ENCODE results near the gene TXN.
"Not testable (repeated sequence)": the region's sequence is repeated elsewhere in the genome, so short reads cannot be mapped to it uniquely, and the experiment has no call there.

The TXN gene

DNA sequence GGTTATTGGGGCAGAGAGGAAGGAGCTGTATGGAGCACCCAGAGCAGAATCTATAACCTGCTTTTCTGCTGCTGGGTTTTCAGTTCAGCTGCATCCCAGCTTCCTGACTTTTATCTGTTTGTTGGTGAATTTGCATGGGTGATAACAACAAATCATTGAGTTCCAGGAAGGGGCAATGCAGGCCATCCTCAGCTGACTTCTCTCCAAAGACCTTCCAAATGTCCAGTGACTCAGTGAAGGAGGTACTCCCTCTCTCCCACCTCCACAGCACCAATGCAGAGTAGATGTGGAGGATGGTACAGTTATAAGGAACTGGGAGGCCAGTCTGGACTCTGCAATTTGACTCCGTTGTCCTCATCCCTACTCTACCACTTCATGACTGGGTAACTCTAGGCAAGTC is 1.6 kb upstream of the TXN start:
- in situ Hi-C loops (cut with MboI; ENCODE audit: low sequenced_read_pairs): no loop called here

DNA sequence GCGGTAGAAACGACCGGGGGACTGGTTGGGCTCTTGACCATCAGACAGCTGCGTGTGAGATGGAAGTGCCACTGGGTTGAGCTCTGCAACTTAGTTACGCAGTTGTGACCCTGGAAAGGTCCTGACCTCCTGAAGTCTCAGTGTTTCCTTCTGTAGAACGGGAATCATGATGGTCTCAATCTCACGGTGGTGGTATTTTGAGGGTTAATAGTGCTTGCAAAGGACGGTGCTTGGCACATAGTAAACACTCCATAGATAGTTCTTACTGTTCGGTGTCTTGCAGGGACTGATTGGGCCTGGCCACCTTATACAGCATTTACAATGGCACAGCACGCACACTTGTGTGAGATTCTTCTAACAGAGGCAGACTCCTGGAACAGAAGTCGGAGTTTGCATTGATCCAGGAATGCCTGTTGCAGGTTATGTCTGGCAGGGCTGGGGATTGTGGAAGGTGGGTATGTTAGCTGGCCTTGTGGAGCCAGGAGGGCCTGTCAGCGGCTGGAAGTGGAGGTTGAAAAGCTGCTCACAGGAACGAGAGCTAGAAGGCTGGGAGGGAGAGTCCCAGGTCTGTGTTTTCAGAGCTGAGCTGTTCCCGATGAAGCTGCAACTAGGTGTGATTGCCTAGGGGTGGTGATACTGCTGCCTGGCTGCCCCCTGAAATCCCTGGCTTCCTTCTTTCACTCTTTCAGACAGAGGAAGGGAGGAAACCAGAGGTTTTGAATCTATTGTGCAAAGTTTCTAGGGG is 962 bp upstream of the TXN start:
- in situ Hi-C loops (cut with MboI; ENCODE audit: low sequenced_read_pairs): no loop called here

DNA sequence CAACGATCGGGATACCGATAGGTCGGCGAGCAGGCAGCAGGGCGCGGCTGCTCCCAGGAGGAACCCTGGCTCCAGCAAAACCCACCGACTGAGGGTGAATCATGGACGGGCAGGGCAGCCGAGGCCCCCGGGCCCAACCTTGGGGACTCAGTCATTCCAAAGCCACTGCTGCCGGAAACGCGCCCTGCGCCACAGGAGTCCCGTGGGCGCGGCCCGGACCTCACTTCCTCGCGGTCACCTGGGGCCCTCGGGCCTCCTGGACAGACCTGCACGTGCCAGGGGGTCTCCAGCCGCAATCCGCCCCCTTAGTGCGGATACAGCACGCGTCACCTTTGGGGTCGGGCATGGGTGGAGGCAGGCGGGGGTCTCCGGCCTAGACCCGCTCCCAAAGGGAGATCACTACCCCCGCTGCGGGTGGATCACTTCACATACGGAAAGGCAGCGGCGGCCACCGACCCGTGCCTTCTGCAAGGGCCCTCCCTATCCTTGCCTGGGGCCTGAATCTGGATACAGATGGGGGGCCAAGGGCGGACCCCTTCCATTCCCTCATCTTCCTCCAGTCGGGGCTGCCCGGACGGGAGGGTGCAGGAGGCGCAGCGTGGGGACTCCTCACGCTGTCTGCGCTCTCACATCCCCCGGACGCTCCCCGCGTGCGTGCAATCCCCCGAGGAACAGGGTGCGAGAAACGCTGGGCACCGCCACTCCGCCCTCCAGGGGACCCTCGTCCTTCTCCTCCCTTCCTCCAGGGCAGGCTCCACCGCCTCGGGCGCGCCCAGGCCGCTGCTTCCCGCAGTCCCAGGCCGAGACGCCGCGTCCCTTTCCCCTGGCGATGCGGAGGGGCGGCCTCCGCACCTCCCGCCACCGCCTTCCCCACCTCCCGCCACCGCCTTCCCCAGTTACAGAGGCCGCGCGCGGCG is 586 bp downstream of the TXN start:
- in situ Hi-C loops (cut with MboI; ENCODE audit: low sequenced_read_pairs): no loop called here

DNA sequence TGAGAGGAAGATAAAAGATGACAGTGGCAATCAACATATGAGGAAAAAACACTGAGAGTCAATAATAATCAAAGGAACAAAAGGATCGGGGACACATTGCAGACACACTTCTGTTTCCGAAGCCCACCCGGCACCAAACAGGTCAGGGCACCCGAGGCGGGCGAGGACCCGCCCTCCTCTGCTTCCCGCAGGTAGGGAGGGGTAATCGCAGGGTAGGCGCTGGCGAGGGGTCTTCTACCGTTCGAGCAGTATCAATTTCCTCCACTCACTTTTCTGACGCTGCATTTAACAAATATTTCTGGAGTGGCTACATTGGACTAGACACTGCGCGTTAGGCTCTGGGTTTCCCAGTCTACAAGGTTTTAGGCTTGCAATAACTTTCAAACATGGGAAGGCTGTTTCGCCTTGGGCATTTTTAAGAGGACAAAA is 1.3 kb downstream of the TXN start:
- in situ Hi-C loops (cut with MboI; ENCODE audit: low sequenced_read_pairs): no loop called here

DNA sequence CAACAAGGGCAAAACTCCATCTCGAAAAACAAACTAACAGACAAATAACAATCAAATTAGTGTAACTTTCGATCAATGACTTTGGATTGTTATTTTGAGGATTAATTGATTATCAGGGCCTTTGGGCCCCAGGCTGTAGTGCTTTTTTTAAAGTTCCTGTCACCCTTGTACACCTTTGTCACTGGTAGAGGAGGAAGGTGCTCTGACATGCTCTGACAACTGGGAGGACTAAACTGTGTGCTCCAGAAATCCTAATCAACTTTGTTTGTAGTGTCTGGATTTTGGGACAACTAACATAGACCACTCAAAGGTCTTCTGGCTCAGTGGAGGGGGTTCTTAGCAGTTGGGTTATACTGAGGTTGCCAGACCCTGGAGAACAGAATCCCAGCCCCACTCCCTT is 1.8 kb downstream of the TXN start:
- in situ Hi-C loops (cut with MboI; ENCODE audit: low sequenced_read_pairs): no loop called here

DNA sequence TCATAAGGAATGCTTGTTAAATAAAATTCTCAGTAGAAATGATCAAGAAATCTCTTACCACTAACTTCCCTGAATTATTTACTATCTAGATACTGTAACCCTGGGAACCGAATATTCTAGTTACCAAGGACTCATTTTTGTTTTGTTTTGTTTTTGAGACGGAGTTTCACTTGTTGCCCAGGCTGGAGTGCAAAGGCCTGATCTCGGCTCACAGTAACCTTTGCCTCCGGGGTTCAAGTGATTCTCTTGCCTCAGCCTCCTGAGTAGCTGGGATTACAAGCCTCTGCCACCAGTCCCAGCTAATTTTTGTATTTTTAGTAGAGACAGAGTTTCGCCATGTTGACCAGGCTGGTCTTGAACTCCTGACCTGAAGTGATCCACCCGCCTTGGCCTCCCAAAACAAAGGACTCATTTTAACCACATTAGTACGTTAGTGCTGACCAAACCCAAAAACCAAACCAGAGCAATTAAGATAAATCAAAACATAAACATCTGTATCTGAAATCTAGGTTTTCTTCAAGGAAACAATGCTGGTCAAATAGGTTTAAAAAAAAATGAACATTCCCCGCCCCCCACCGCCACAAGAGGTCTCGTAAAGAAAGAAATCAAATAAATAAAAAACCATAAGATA is 3.7 kb downstream of the TXN start:
- in situ Hi-C loops (cut with MboI; ENCODE audit: low sequenced_read_pairs): no loop called here

DNA sequence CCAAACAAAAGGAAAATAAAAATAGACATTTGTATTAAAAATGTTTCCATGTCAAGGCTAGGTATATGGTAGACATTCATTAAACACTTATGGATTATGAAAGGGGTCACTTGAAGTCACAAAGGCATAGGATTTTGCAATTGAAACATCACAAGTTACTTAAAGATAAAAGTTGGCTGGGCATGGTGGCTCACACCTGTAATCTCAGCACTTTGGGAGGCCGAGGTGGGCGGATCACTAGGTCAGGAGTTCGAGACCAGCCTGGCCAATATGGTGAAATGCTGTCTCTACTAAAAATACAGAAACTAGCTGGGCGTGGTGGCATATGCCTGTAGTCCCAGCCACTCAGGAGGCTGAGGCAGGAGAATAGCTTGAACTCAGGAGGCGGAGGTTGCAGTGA is 4.5 kb downstream of the TXN start:
- in situ Hi-C loops (cut with MboI; ENCODE audit: low sequenced_read_pairs): not testable (repeated sequence)

DNA sequence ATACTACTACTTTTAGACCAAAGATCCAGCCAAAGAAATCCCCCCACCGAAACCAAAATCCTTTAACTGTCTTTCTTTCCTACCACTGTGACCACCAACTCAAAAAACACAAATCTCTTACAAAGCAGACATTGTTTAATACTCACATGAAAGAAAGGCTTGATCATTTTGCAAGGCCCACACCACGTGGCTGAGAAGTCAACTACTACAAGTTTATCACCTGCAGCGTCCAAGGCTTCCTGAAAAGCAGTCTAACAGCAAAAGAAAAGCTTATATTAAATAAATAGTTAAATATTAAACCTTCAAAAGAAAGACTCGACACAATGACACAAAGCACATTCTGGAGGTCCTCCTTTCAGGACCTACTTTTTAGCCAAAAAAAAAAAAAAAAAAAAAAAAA is 5.1 kb downstream of the TXN start:
- in situ Hi-C loops (cut with MboI; ENCODE audit: low sequenced_read_pairs): no loop called here

DNA sequence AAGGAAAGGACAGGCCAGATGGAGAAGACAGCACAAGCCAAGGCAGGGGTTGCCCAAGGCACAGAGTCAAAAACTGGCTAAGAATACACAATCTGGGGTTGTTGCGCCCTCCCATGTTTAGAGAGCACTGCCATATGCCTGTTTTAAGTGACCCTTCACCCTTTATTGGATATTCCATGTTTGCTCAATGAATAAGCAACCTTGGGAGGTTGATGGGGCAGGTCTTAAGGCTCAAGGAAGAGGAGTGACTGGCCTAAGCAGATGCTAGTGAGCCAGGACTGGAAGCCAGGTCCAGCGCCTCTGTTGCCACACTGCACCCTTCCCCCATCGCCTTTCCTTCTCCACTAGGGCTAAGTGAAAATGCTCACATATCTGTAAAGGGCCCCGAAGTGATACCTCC is 6.7 kb downstream of the TXN start:
- in situ Hi-C loops (cut with MboI; ENCODE audit: low sequenced_read_pairs): no loop called here

DNA sequence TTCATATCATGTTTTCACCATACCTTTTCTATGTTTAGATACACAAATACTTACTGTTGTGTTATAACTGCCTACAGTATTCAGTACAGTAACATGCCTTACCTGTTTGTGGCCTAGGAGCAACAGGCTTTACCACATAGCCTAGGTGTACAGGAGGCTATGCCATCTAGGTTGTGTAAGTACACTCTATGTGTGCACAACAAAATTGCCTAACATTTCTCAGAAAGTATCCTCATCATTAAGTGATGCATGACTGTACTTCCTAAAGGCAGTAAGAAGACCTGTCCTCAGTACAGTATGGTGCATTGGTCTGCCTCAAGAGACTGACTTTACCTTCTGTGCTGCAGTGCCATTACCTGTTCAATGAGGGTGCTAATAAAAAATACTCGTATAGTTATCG is 7.9 kb downstream of the TXN start:
- in situ Hi-C loops (cut with MboI; ENCODE audit: low sequenced_read_pairs): no loop called here

DNA sequence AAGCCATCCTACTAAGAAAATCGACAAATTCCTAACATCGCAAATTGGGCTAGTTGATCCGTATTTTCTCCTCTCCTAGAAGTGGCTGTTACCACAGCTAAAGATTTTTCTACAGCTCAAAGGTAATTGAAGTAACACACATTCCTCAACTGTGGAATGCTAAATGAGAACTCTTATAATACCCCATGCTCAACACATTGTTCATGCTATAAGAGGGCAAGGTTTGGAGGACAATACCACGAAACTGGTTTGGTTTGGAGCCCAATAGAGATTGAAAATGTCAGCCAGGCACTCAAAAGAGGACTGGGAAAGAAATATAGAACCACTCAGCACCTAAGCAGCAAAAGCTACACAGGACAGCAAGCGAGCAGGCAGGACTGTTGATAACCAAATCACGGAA is 10.1 kb downstream of the TXN start:
- in situ Hi-C loops (cut with MboI; ENCODE audit: low sequenced_read_pairs): no loop called here

DNA sequence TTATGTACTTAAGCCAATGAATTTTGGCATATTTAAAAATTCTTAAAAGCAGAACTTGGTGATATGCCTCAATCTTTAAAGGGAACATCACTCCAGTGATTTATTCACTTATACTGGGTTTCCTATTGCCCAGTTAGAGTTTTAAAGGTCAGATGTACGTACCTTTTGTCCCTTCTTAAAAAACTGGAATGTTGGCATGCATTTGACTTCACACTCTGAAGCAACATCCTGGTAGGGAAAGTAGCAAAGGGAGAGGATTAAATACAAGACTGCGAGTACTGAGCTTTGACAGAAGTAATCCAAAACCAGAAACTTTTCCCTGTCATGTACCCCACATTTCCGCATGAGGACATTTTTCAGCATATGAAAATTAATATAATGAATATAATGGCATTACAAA is 11.7 kb downstream of the TXN start:
- in situ Hi-C loops (cut with MboI; ENCODE audit: low sequenced_read_pairs): no loop called here

DNA sequence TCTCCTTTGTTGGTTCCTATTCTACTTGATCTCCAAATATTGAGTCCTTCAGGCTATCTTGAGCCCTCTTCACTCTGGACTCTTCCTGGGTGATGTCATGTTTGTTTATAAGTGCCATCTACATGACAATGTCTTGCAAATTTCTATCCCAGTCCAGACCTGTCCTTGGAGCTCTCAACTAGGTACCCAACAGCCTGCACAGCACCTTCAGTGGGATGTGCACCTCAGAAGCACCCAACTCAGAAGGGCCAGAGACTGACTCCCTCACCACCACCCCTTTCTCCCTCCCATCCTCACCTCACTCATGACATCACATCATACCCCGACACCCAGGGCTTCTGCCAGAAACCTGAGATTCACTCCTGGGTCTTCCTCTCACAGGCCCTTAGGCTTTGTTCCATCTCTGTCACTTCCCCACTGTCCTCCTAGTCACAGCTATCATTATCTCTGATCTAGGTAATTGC is 14.4 kb downstream of the TXN start:
- in situ Hi-C loops (cut with MboI; ENCODE audit: low sequenced_read_pairs): no loop called here

DNA sequence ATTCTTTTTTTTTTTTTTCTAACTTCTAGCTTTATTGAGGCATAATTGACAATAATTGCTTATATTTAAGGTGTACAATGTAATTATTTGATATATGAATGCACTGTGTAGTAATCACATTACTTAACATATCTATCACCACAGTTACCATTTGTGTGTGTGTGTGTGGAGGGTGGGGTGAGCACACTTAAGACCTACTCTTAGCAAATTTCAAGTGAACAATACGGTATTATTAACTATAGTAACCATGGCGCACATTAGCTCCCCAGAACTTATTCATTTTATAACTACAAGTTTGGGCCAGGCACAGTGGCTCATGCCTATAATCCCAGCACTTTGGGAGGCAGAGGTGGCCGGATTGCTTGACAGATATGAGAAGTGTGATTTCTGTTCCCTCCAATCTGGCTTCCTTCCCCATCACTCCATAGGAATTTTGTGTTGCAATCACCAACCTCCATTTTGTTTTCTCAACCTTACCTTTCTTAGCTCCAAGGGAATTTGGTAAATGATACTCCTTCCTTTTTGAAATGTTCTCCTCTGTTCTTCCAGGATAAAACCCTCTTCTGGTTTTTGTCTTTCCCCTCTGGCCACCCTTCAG is 14.9 kb downstream of the TXN start:
- in situ Hi-C loops (cut with MboI; ENCODE audit: low sequenced_read_pairs): no loop called here

DNA sequence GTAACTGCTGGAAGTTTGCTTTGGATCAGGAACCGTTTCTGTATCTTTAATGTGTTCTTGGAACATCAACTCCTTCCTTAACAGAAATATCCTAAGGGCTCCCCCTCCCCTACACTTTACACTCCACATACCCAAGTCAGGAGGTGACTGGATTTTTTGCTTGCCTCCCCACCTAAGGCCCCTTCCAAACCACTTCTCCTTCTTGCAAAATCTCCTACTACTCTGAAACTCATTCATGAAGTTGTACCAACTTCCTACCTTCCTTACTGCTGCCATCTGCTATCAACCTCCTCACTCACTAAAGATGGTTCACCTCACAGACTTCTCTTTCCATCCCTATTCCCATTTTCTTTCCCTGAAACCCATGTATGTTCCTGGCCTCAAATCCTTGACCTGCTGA is 16.1 kb downstream of the TXN start:
- in situ Hi-C loops (cut with MboI; ENCODE audit: low sequenced_read_pairs): no loop called here

DNA sequence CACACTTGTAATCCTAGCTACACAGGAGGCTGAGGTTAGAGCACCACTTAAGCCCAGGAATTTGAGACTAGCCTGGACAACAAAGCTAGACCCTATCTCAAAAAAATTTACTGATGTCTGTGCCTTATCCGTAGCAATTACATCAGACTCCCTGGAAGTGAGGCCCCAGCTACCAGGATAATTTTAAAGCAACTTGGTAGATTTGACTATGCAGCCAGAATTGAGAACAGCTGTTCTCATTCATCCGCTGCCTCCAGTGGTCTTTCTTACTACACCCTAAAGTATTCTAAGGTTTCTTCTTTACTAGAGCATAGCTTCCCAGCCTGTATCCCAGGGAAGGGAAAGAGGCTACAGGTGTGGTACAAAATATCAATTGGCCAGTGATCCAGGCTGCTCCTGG is 28.0 kb downstream of the TXN start:
- in situ Hi-C loops (cut with MboI; ENCODE audit: low sequenced_read_pairs): no loop called here

DNA sequence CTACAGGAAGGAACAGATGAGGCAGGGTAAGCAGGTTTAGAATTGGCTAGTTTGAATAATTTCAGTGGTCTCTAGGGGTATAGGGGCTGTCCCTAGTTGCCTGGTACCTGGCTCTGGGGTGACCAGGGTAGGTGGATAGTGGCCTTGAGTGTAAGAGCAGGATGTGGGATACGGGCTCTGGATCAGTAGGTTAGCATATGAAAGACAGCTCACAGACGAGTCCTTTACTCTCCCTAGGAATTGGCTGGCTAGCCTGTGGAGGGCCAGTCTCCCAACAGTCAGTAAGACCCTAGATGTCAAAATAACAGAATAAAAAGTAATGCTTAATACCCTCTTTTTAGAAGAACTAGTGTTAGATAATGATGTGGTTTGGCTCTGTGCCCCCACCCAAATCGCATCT is 31.7 kb downstream of the TXN start:
- in situ Hi-C loops (cut with MboI; ENCODE audit: low sequenced_read_pairs): loop anchor here (25.0 kb wide), 1 partner anchor 637 kb away; no protein-coding TSS in a partner anchor

DNA sequence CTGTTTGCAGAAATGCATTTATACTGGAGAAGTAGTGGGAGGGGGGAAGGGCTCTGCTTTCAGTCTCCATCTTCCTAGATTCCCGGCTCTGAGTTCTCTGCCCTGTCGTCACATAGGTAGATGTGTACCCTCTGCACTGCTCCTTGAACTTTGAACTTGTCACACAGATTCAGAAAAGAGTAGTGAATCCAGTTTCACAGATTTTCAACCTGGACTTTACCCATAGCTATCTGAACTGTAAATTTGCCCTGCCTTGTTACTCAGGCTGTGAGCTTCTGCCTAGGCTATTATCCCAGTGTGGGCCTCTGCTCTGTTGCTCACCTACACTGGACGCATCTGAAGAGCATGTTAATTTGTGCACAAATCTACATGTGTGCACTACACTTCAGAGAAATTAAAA is 35.5 kb downstream of the TXN start:
- in situ Hi-C loops (cut with MboI; ENCODE audit: low sequenced_read_pairs): loop anchor here (25.0 kb wide), 1 partner anchor 634 kb away; no protein-coding TSS in a partner anchor

DNA sequence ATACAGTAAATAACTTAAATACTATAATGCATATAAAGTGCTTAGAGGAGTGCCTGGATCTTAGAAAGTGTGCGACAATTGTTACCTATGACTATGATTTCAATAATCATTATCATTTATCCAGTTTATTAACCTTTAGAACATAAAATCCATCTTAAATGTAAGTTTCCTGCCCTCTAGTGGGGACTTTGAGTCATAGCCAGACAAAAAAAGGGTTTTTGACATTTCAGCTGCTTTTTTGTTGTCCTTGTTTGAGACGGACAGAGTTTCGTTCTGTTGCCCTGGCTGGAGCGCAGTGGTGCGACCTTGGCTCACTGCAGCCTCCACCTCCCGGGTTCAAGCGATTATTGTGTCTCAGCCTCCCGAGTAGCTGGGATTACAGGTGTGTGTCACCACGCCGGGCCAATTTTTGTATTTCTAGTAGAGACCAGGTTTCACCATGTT is 38.6 kb downstream of the TXN start:
- in situ Hi-C loops (cut with MboI; ENCODE audit: low sequenced_read_pairs): loop anchor here (25.0 kb wide), 1 partner anchor 630 kb away; no protein-coding TSS in a partner anchor

DNA sequence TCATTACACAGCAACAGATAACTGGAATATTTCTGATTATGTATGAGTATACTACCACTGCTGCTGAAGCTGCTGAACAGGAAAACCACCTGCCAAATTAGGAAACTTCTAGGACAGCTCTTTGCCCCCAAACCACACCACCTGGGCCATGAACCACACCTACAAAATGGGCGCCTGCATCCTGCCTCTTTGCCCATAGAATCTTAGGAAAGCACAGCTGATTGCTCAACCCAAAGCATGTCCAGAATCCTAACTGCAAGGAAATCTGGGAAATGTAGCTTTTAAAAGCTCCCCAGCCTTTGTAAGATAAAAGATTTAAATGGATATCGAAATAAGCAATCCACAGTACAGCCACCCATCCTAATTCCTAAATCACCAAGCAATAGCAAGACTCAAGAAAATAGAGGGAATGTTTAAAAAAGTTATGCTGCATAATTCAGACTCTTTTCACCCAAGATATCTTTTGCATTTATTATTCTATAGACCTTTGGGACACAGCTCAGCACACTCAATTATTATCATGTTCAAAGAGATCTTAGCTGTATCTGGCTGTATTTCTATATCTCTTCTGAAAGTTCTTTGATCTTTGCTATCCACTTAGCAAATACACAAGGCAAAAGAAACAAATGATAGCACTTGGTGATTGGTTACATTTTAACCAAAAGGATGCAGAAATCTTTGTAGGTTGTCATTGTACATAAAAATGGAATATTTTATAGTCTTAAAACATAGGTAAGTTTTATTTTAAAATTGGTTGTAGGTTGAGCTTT is 41.5 kb downstream of the TXN start:
- in situ Hi-C loops (cut with MboI; ENCODE audit: low sequenced_read_pairs): loop anchor here (25.0 kb wide), 1 partner anchor 627 kb away; no protein-coding TSS in a partner anchor

All from HL-60/S4 (cell line).